H9 (cell line): ENCODE measurements around the gene CENPP. TPM values are rescaled to one million over a fixed set of nuclear protein-coding genes. Genes with fewer than 3 reads are reported as not detected.

Experiments
- DNase-seq: peaks from one replicate; pipeline ENCODE4 v3.0.0-alpha.2; 2017
- H2AFZ ChIP-seq: one replicate; pipeline ENCODE4 v1.6.1; 2013; ENCODE audit warnings: mild to moderate bottlenecking, low read length, control low read depth, moderate library complexity
- H2AK5ac ChIP-seq: 2 replicates; pipeline ENCODE4 v1.6.1; 2013; ENCODE audit warnings: low read length, control low read depth, mixed read lengths; ENCODE audit not compliant: insufficient read length
- H2BK120ac ChIP-seq: one replicate; pipeline ENCODE4 v1.6.1; 2013; ENCODE audit warnings: low read depth, mild to moderate bottlenecking, low read length, control low read depth, inconsistent platforms; ENCODE audit not compliant: poor library complexity, severe bottlenecking
- H2BK12ac ChIP-seq: 2 replicates; pipeline ENCODE4 v1.6.1; 2013; ENCODE audit warnings: low read length, control low read depth, mixed read lengths, low read depth; ENCODE audit not compliant: insufficient read length
- H2BK15ac ChIP-seq: 2 replicates; pipeline ENCODE4 v1.6.1; 2013; ENCODE audit warnings: low read depth, low read length, control low read depth
- H2BK20ac ChIP-seq: one replicate; pipeline ENCODE4 v1.6.1; 2013; ENCODE audit warnings: low read depth, mild to moderate bottlenecking, low read length, control low read depth, inconsistent platforms; ENCODE audit not compliant: poor library complexity, severe bottlenecking
- H2BK5ac ChIP-seq: 2 replicates; pipeline ENCODE4 v1.6.1; 2013; ENCODE audit warnings: low read length, control low read depth, mixed read lengths; ENCODE audit not compliant: insufficient read length
- H3K14ac ChIP-seq: 2 replicates; pipeline ENCODE4 v1.6.1; 2013; ENCODE audit warnings: low read length, control low read depth; ENCODE audit not compliant: insufficient read depth
- H3K18ac ChIP-seq: 2 replicates; pipeline ENCODE4 v1.6.1; 2013; ENCODE audit warnings: low read depth, mild to moderate bottlenecking, mixed read lengths, low read length, control low read depth; ENCODE audit not compliant: insufficient read length
- H3K23ac ChIP-seq: 2 replicates; pipeline ENCODE4 v1.6.1; 2013; ENCODE audit warnings: low read length, control low read depth, mixed read lengths, low read depth; ENCODE audit not compliant: insufficient read length
- H3K23me2 ChIP-seq: 2 replicates; pipeline ENCODE4 v1.6.1; 2013; ENCODE audit warnings: low read depth, mild to moderate bottlenecking, mixed read lengths, low read length, control low read depth; ENCODE audit not compliant: insufficient read length, poor library complexity, severe bottlenecking
- H3K27ac ChIP-seq: 2 replicates; pipeline ENCODE4 v1.5.1; 2013; ENCODE audit warnings: low read length, control low read depth, mixed read lengths, low read depth; ENCODE audit not compliant: insufficient read length
- H3K27me3 ChIP-seq: 2 replicates; pipeline ENCODE4 v1.6.1; 2013; ENCODE audit warnings: low read length, control low read depth, inconsistent platforms; ENCODE audit not compliant: insufficient read depth
- H3K4ac ChIP-seq: 2 replicates; pipeline ENCODE4 v1.6.1; 2013; ENCODE audit warnings: low read depth, mild to moderate bottlenecking, control low read depth, inconsistent platforms, low read length, moderate library complexity
- H3K4me1 ChIP-seq: 2 replicates; pipeline ENCODE4 v1.6.1; 2013; ENCODE audit warnings: low read length, control low read depth, inconsistent platforms; ENCODE audit not compliant: insufficient read depth
- H3K4me2 ChIP-seq: 2 replicates; pipeline ENCODE4 v1.6.1; 2013; ENCODE audit warnings: low read length, control low read depth, mixed read lengths; ENCODE audit not compliant: insufficient read length, insufficient read depth
- H3K56ac ChIP-seq: 2 replicates; pipeline ENCODE4 v1.6.1; 2013; ENCODE audit warnings: low read depth, mild to moderate bottlenecking, mixed read lengths, low read length, control low read depth; ENCODE audit not compliant: insufficient read length
- H3K79me1 ChIP-seq: 2 replicates; pipeline ENCODE4 v1.6.1; 2013; ENCODE audit warnings: low read depth, mild to moderate bottlenecking, moderate library complexity, low read length, control low read depth, inconsistent platforms; ENCODE audit not compliant: insufficient read depth, poor library complexity, severe bottlenecking
- H3K79me2 ChIP-seq: 2 replicates; pipeline ENCODE4 v1.6.1; 2013; ENCODE audit warnings: low read length, control low read depth, inconsistent platforms; ENCODE audit not compliant: insufficient read depth
- H3K9ac ChIP-seq: 2 replicates; pipeline ENCODE4 v1.6.1; 2013; ENCODE audit warnings: low read length, control low read depth, mixed read lengths; ENCODE audit not compliant: insufficient read length; ENCODE audit errors: extremely low read depth
- H3K9me3 ChIP-seq: one replicate; pipeline ENCODE4 v1.6.1; 2013; ENCODE audit warnings: low read depth, low read length, inconsistent platforms; ENCODE audit not compliant: control insufficient read depth
- H3T11ph ChIP-seq: one replicate; pipeline ENCODE4 v1.6.1; 2013; ENCODE audit warnings: mild to moderate bottlenecking, low read length, control low read depth, inconsistent platforms
- H4K20me1 ChIP-seq: one replicate; pipeline ENCODE4 v1.6.1; 2013; ENCODE audit not compliant: control insufficient read depth, insufficient read length, insufficient read depth
- H4K5ac ChIP-seq: 2 replicates; pipeline ENCODE4 v1.6.1; 2013; ENCODE audit warnings: low read depth, mild to moderate bottlenecking, mixed read lengths, low read length, control low read depth; ENCODE audit not compliant: insufficient read length
- H4K8ac ChIP-seq: replicated peaks from 2 replicates; pipeline ENCODE4 v1.6.1; 2013; ENCODE audit warnings: low read length, control low read depth, mixed read lengths, low read depth; ENCODE audit not compliant: insufficient read length
- H4K91ac ChIP-seq: 2 replicates; pipeline ENCODE4 v1.6.1; 2013; ENCODE audit warnings: low read depth, mild to moderate bottlenecking, moderate library complexity, mixed read lengths, low read length, control low read depth; ENCODE audit not compliant: insufficient read length
- H3K27ac Mint-ChIP-seq, 3 experiments: 2 replicates in 2 of 3; 3 replicates in 1 of 3; pipeline ENCODE4 v1.8.0; 2020 to 2021; ENCODE audit warnings: mixed read lengths in 3 of 3, mild to moderate bottlenecking in 1 of 3, moderate library complexity in 1 of 3
- H3K27me3 Mint-ChIP-seq: 2 replicates; pipeline ENCODE4 v1.8.0; 2021; ENCODE audit warnings: low read depth, mild to moderate bottlenecking, moderate library complexity, mixed read lengths
- H3K36me3 Mint-ChIP-seq, 3 experiments: 2 replicates in 2 of 3; 3 replicates in 1 of 3; pipeline ENCODE4 v1.8.0; 2020 to 2021; ENCODE audit warnings: low read depth in 3 of 3, mixed read lengths in 3 of 3; ENCODE audit not compliant: insufficient read depth in 1 of 3
- H3K4me1 Mint-ChIP-seq, 2 experiments: 2 replicates each; pipeline ENCODE4 v1.8.0; 2020; ENCODE audit warnings: mixed read lengths in 2 of 2
- H3K4me3 Mint-ChIP-seq, 2 experiments: 2 replicates in 1 of 2; 3 replicates in 1 of 2; pipeline ENCODE4 v1.8.0; 2020 to 2021; ENCODE audit warnings: mild to moderate bottlenecking in 2 of 2, mixed read lengths in 2 of 2, moderate library complexity in 1 of 2
- H3K9me3 Mint-ChIP-seq, 2 experiments: 2 replicates in 1 of 2; 3 replicates in 1 of 2; pipeline ENCODE4 v1.8.0; 2020; ENCODE audit warnings: mild to moderate bottlenecking in 2 of 2, mixed read lengths in 2 of 2, moderate library complexity in 1 of 2
- CTCF ChIP-seq: fragments of 200-600 bp; sonication (generic); conservative IDR thresholded peaks from 3 replicates; pipeline ENCODE4 v1.8.0; 2021; ENCODE audit warnings: antibody characterized with exemption, mild to moderate bottlenecking
- WGBS: extraction: QIAGEN DNeasy Blood & Tissue Kit; methylation state at CpG from one replicate; pipeline ENCODE4 v1.1.7; 2013; ENCODE audit warnings: missing lambda C conversion rate, low lambda C conversion rate, mixed read lengths; ENCODE audit not compliant: insufficient read length; ENCODE audit errors: extremely low coverage; 5-methylcytosine and 5-hydroxymethylcytosine counted together
- total RNA-seq: library from RNA; stranded (reverse); gene quantifications from 2 replicates; pipeline ENCODE4 v1.2.1, GENCODE V29; 2021

The CENPP gene
- total RNA-seq, 1 experiment from 2014 or later = 9.1 TPM

- H3K9ac ChIP-seq = no peak overlapping the region
- Mint-ChIP-seq H3K9me3 (peaks cover 12 to 14% of the 10 kb centered on the region in 2 experiments; a peak in 4 of 5 replicates), H3K27ac (peak overlapping the region in 2 of 3 experiments; percentile 32 to 74; a peak in 3 of 7 replicates), H3K27me3 (no peaks in the 10 kb centered on the region; the same call in 1 of the 2 replicates), H3K4me3 (no peak overlapping the region), H3K36me3 (peaks cover 5 to 23% (median 9%) of the 10 kb centered on the region in 3 experiments), H3K4me1 (peaks cover 0 to 7% of the 10 kb centered on the region in 2 experiments; a peak in 1 of 4 replicates)
- H3K18ac ChIP-seq = no peak overlapping the region
- H2BK20ac ChIP-seq = no peak overlapping the region
- whole genome bisulfite sequencing = no CpG with 5 or more reads among the region's 11 CpGs
- H3K4ac ChIP-seq = no peak overlapping the region
- H2BK15ac ChIP-seq = no peak overlapping the region
- H3T11ph ChIP-seq = no peak overlapping the region
- H3K4me2 ChIP-seq = no peak overlapping the region
- H3K23me2 ChIP-seq = no peaks in the 10 kb centered on the region
- H3K56ac ChIP-seq = no peak overlapping the region
- no peaks in the 10 kb centered on the region for H3K79me2 ChIP-seq
- no peak overlapping the region for H2AK5ac ChIP-seq
- no peak overlapping the region for H3K23ac ChIP-seq
- H3K27me3 ChIP-seq = no peaks in the 10 kb centered on the region
- H4K91ac ChIP-seq = no peak overlapping the region
- H2BK12ac ChIP-seq = no peak overlapping the region
- DNase-seq = no peak
- no peaks in the 10 kb centered on the region for H3K79me1 ChIP-seq
- H3K4me1 ChIP-seq = no peaks in the 10 kb centered on the region
- H4K8ac ChIP-seq = no peak overlapping the region
- H2BK120ac ChIP-seq = no peak overlapping the region
- no peak overlapping the region for H2AFZ ChIP-seq
- no peaks in the 10 kb centered on the region for H4K20me1 ChIP-seq
- no peak for TF ChIP-seq CTCF
- no peak overlapping the region; the same call in 1 of the 2 replicates for H3K14ac ChIP-seq
- no peak overlapping the region for H2BK5ac ChIP-seq
- H3K9me3 ChIP-seq = no peaks in the 10 kb centered on the region
- no peak overlapping the region for H3K27ac ChIP-seq
- no peak overlapping the region for H4K5ac ChIP-seq
Measured at GRCh38 chr9:92608909-92609445, 283.2 kb downstream of the CENPP start.
